Prostate gland (tissue), 1 donor: ENCODE measurements around the gene INHBC.
"Not testable (repeated sequence)": the region's sequence is repeated elsewhere in the genome, so short reads cannot be mapped to it uniquely, and the experiment has no call there.

ENCODE experiments used
- POLR2A ChIP-seq: fragments of 450-650 bp; IDR thresholded peaks from one replicate; pipeline ENCODE4 v1.6.1; 2016; ENCODE audit warnings: antibody characterized with exemption, mild to moderate bottlenecking
- POLR2AphosphoS5 ChIP-seq: sonication (generic); formaldehyde crosslinking; IDR thresholded peaks from one replicate; pipeline ENCODE4 v1.6.1; 2017; ENCODE audit warnings: antibody characterized with exemption

DNA sequence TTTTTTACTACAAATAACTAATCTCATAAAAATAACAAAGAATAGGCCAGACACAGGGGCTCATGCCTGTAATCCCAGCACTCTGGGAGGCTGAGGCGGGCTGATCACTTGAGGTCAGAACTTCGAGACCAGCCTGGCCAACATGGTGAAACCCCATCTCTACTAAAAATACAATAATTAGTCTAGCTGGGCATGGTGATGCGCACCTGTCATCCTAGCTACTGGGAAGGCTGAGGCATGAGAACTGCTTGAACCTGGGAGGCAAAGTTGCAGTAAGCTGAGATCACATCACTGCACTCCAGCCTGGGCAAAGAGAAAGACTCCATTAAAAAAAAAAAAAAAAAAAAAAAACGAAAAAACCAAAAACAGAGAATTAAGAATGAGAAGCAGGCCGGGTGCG lies 20.4 kb upstream of the INHBC start:
- not testable (repeated sequence) for TF ChIP-seq POLR2AphosphoS5, POLR2A
